BLaER1 treated with 17β-estradiol and CSF1 and Interleukin-3, amounts not matched to agents 10 nM and 100 nM (cell line): ENCODE measurements around the gene PRR33.
A peak's percentile ranks its signal among the peaks of the same experiment; 100 is the strongest.

Experiments used
- H3K27ac ChIP-seq, 11 experiments: shearing (Covaris generic); formaldehyde crosslinking; 2 replicates each; pipeline ENCODE4 v1.8.1; 2022
- H3K27me3 ChIP-seq, 11 experiments: shearing (Covaris generic); formaldehyde crosslinking; 2 replicates each; pipeline ENCODE4 v1.8.1; 2022
- H3K36me3 ChIP-seq, 11 experiments: shearing (Covaris generic); formaldehyde crosslinking; 2 replicates each; pipeline ENCODE4 v1.8.1; 2022
- H3K4me1 ChIP-seq, 10 experiments: shearing (Covaris generic); formaldehyde crosslinking; 2 replicates each; pipeline ENCODE4 v1.8.1; 2022
- H3K4me2 ChIP-seq, 11 experiments: shearing (Covaris generic); formaldehyde crosslinking; 2 replicates each; pipeline ENCODE4 v1.8.1; 2022
- H3K4me3 ChIP-seq, 10 experiments: shearing (Covaris generic); formaldehyde crosslinking; 2 replicates each; pipeline ENCODE4 v1.8.1; 2022
- H3K9ac ChIP-seq, 11 experiments: shearing (Covaris generic); formaldehyde crosslinking; 2 replicates each; pipeline ENCODE4 v1.8.1; 2022
- H3K9me3 ChIP-seq, 11 experiments: shearing (Covaris generic); formaldehyde crosslinking; replicated peaks in 1 of 11; 2 replicates each; pipeline ENCODE4 v1.8.1; 2022
- H4K20me1 ChIP-seq, 11 experiments: shearing (Covaris generic); formaldehyde crosslinking; 2 replicates each; pipeline ENCODE4 v1.8.1; 2022
- Cebpa-rat ChIP-seq, 11 experiments: shearing (Covaris generic); IDR thresholded peaks; 2 replicates each; pipeline ENCODE4 v1.8.1; 2022

The PRR33 gene

GRCh38 chr11:1844221-1845094 lies 47.2 kb downstream of the PRR33 start:
- no peak for TF ChIP-seq Cebpa-rat (IDR thresholded peaks at IDR 0.05)
- Histone ChIP-seq H3K4me1 (peaks cover 85 to 100% (median 97%) of the 10 kb centered on the region in 10 experiments), H3K27me3 (peaks cover 0 to 6% (median 0%) of the 10 kb centered on the region in 11 experiments; a peak in 4 of 22 replicates), H3K4me3 (peak overlapping the region in 6 of 10 experiments; percentile 23 to 60 (median 36); a peak in 10 of 20 replicates), H3K9ac (peak overlapping the region; percentile 15 to 71 (median 53); a peak in 17 of 22 replicates), H3K36me3 (no peaks in the 10 kb centered on the region), H3K4me2 (peak overlapping the region; percentile 80 to 100 (median 99)), H3K27ac (peak overlapping the region in 9 of 11 experiments; percentile 30 to 84 (median 66); a peak in 18 of 22 replicates), H4K20me1 (peaks cover 0 to 15% (median 0%) of the 10 kb centered on the region in 11 experiments; a peak in 3 of 22 replicates), H3K9me3 (no peaks in the 10 kb centered on the region)

- Histone ChIP-seq H3K9me3 (no peaks in the 10 kb centered on the region), H3K4me3 (peak overlapping the region in 5 of 10 experiments; percentile 33 to 60 (median 38); a peak in 7 of 20 replicates), H3K36me3 (no peaks in the 10 kb centered on the region), H3K9ac (peak overlapping the region; percentile 15 to 71 (median 53); a peak in 18 of 22 replicates), H3K4me2 (peak overlapping the region; percentile 80 to 100 (median 99)), H4K20me1 (peaks cover 0 to 15% (median 0%) of the 10 kb centered on the region in 11 experiments; a peak in 3 of 22 replicates), H3K4me1 (peaks cover 85 to 100% (median 97%) of the 10 kb centered on the region in 10 experiments), H3K27me3 (peaks cover 0 to 6% (median 0%) of the 10 kb centered on the region in 11 experiments; a peak in 4 of 22 replicates), H3K27ac (peak overlapping the region in 9 of 11 experiments; percentile 30 to 84 (median 66); a peak in 16 of 22 replicates)
- TF ChIP-seq Cebpa-rat (IDR thresholded peaks at IDR 0.05), result no peak
Observed at GRCh38 chr11:1843796-1844195, 47.9 kb downstream of the PRR33 start.

DNA sequence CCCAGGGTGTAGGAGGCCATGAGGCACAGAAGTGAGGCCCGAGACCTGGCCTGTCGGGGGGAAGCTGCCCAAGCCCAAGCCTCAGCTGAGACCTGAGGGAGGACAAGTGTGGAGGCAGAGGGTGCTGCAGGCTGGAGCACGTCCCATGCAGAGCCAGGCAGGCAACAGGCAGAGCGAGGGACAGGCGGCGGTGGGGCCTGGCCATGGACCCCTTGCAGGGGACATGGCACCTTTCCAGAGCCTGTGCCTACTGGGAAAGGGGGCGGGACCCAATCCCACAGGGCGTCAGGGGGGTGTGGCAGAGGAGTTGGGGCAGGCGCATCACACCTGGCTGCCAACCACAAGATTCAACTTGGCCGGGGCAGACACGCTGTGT lies 48.6 kb downstream of the PRR33 start:
- peaks cover 0 to 15% (median 0%) of the 10 kb centered on the region in 11 experiments; a peak in 3 of 22 replicates for H4K20me1 ChIP-seq
- no peak overlapping the region for H3K4me3 ChIP-seq
- H3K9ac ChIP-seq, result peak overlapping the region in 3 of 11 experiments; percentile 2 to 7 (median 5); a peak in 2 of 22 replicates
- no peaks in the 10 kb centered on the region for H3K36me3 ChIP-seq
- TF ChIP-seq Cebpa-rat (IDR thresholded peaks at IDR 0.05), result no peak
- H3K27ac ChIP-seq, result peak overlapping the region in 3 of 11 experiments; percentile 22 to 43 (median 28); a peak in 3 of 22 replicates
- peak overlapping the region; percentile 80 to 100 (median 99) for H3K4me2 ChIP-seq
- H3K4me1 ChIP-seq, result peaks cover 87 to 100% (median 97%) of the 10 kb centered on the region in 10 experiments
- H3K9me3 ChIP-seq, result no peaks in the 10 kb centered on the region
- H3K27me3 ChIP-seq, result peaks cover 0 to 6% (median 0%) of the 10 kb centered on the region in 11 experiments; a peak in 4 of 22 replicates

DNA sequence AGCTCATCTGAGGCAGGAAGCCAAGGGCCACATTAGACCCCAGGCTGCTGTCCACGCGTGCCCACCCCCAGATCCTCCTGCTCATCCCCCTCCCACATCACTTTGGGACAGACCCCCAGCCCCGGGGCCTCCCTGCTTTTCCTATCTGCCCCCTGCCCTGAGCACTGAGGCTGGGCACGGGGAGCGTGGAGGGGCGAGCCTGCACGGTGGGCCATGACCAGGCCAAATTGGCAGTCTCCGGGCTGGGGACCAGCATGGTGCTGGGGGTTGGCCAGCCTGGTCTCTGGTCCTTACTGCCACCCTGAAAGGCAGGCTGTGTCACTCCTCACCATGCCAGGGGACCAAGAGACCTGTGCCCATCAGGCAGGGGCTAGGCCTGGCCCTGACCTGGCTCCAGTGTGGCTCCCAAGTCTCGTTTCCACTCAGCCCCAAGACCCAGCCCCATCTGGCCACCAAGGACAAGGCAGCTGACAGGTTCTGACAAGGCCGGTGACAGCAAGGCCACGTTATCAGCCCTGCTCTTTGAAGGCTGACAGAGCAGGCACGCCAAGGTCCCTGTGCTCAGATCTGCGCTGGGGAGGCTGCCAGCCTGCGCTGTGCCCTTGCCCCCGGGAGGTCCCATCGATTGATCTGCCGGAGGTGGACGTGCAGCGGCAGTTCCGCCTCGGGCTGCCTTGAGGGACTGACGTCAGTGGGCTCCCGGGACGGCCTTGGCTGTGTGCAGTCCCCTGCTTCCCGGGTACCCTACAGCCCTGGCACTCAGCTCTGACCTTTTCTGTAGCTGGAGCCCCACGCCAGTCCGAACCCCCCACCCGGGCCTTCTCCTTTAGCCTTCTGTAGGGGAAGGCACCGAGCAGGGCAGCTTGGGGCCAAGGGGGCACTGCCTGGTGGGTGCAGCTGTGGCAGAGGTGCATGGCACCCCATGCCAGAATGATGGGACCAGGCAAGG lies 49.3 kb downstream of the PRR33 start:
- peak overlapping the region in 9 of 11 experiments; percentile 2 to 44 (median 24); a peak in 9 of 22 replicates for H3K9ac ChIP-seq
- peaks cover 0 to 15% (median 0%) of the 10 kb centered on the region in 11 experiments; a peak in 3 of 22 replicates for H4K20me1 ChIP-seq
- H3K27ac ChIP-seq, result peak overlapping the region in 8 of 11 experiments; percentile 15 to 56 (median 30); a peak in 9 of 22 replicates
- no peaks in the 10 kb centered on the region for H3K9me3 ChIP-seq
- peaks cover 87 to 100% (median 97%) of the 10 kb centered on the region in 10 experiments for H3K4me1 ChIP-seq
- TF ChIP-seq Cebpa-rat (IDR thresholded peaks at IDR 0.05), result no peak
- peaks cover 0 to 6% (median 0%) of the 10 kb centered on the region in 11 experiments; a peak in 4 of 22 replicates for H3K27me3 ChIP-seq
- H3K4me2 ChIP-seq, result peak overlapping the region; percentile 80 to 100 (median 99)
- no peaks in the 10 kb centered on the region for H3K36me3 ChIP-seq
- H3K4me3 ChIP-seq, result no peak overlapping the region

DNA sequence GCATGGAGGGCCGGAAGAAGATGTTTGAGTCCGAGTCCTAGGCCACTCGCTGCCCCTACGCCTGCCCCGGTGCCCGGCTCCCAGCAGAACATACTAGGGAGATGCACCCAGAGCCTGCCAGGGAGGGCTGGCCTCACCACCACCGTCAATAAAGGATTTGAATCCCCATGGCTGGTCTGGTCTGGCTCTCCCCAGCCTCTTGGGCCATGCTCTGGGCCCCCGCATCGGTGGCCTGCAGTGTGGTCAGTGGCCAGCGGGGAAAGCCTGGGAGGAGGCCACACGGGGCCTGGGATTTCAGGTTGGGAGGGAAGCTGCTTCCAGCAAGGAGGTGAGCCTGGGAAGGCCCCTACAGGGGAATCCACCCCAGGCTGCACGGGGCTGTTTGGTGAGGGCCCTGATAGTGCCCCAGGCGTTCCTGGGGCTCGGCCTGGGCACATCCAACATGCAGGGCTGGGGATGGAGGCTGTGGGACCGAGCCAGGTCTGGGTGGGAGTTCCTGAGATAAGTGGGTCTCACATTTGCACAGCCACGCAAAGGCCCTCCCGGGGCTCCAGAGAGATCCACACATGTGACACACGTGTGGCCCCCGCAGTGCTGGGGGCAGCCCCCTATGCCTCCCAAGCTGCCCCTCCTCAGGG lies 50.1 kb downstream of the PRR33 start:
- no peak overlapping the region for H3K4me3 ChIP-seq
- H3K27me3 ChIP-seq, result peaks cover 0 to 6% (median 0%) of the 10 kb centered on the region in 11 experiments; a peak in 4 of 22 replicates
- H3K4me1 ChIP-seq, result peaks cover 92 to 99% (median 97%) of the 10 kb centered on the region in 10 experiments
- TF ChIP-seq Cebpa-rat (IDR thresholded peaks at IDR 0.05), result no peak
- peak overlapping the region in 7 of 11 experiments; percentile 2 to 43 (median 40); a peak in 5 of 22 replicates for H3K9ac ChIP-seq
- no peaks in the 10 kb centered on the region for H3K9me3 ChIP-seq
- H4K20me1 ChIP-seq, result peaks cover 0 to 15% (median 0%) of the 10 kb centered on the region in 11 experiments; a peak in 3 of 22 replicates
- no peaks in the 10 kb centered on the region for H3K36me3 ChIP-seq
- peak overlapping the region in 3 of 11 experiments; percentile 13 to 56 (median 34); a peak in 4 of 22 replicates for H3K27ac ChIP-seq
- H3K4me2 ChIP-seq, result peak overlapping the region; percentile 80 to 100 (median 99)

GRCh38 chr11:1840780-1841480 lies 50.8 kb downstream of the PRR33 start:
- Histone ChIP-seq H3K4me3 (peak overlapping the region in 2 of 10 experiments; percentile 48 to 63; a peak in 3 of 20 replicates), H3K4me2 (peak overlapping the region; percentile 80 to 100 (median 99)), H3K9ac (peak overlapping the region in 2 of 11 experiments; percentile 40 to 77; a peak in 2 of 22 replicates)

More at GRCh38 chr11:1840780-1841480, 50.8 kb downstream of the PRR33 start:
- Histone ChIP-seq H3K9me3 (no peaks in the 10 kb centered on the region), H3K27me3 (peaks cover 0 to 6% (median 0%) of the 10 kb centered on the region in 11 experiments; a peak in 4 of 22 replicates), H4K20me1 (peaks cover 0 to 15% (median 0%) of the 10 kb centered on the region in 11 experiments; a peak in 3 of 22 replicates), H3K4me1 (peaks cover 87 to 92% (median 91%) of the 10 kb centered on the region in 10 experiments), H3K27ac (no peak overlapping the region), H3K36me3 (no peaks in the 10 kb centered on the region)
- no peak for TF ChIP-seq Cebpa-rat (IDR thresholded peaks at IDR 0.05)
